Kidney (tissue), 14 donors: ENCODE measurements around the gene COPS7A. TPM values are rescaled to one million over a fixed set of nuclear protein-coding genes. Genes with fewer than 3 reads are reported as not detected.

Experiments
- DNase-seq, 5 donors: peaks; one replicate each; pipeline ENCODE4 v3.0.0-alpha.2; 2013 to 2020
- FAIRE-seq: peaks from 2 replicates; lab custom pipeline; 2012; peaks lifted over from hg19 to GRCh38; lab: Jason Lieb, UNC
- H3K27ac ChIP-seq, 2 donors: one replicate each; pipeline ENCODE4 v1.7.0; 2013; ENCODE audit warnings: low read depth in 2 of 2, low read length in 2 of 2, inconsistent platforms in 1 of 2
- H3K27me3 ChIP-seq: one replicate; pipeline ENCODE4 v1.7.1; 2013; ENCODE audit warnings: low read length, inconsistent platforms; ENCODE audit not compliant: control insufficient read depth, insufficient read depth
- H3K36me3 ChIP-seq, 3 donors: one replicate each; pipeline versions ENCODE4 v1.7.0 to v1.7.1; 2013; ENCODE audit warnings: low read length in 3 of 3, control low read depth in 1 of 3, inconsistent platforms in 1 of 3; ENCODE audit not compliant: insufficient read depth in 3 of 3, control insufficient read depth in 2 of 3
- H3K4me1 ChIP-seq, 3 donors: one replicate each; pipeline versions ENCODE4 v1.7.0 to v1.7.1; 2013; ENCODE audit warnings: low read length in 3 of 3, inconsistent platforms in 1 of 3, low read depth in 1 of 3; ENCODE audit not compliant: control insufficient read depth in 2 of 3, insufficient read depth in 2 of 3
- H3K4me3 ChIP-seq, 3 donors: one replicate each; pipeline versions ENCODE4 v1.7.0 to v1.8.1; 2013; ENCODE audit warnings: low read length in 3 of 3, control low read depth in 1 of 3, inconsistent platforms in 1 of 3
- H3K9ac ChIP-seq, 3 donors: one replicate each; pipeline versions ENCODE4 v1.7.0 to v1.7.1; 2013; ENCODE audit warnings: low read length in 3 of 3, control low read depth in 1 of 3, inconsistent platforms in 1 of 3
- H3K9me3 ChIP-seq, 3 donors: one replicate each; pipeline versions ENCODE4 v1.7.0 to v1.7.1; 2013; ENCODE audit warnings: low read length in 3 of 3, control low read depth in 1 of 3, inconsistent platforms in 1 of 3; ENCODE audit not compliant: control insufficient read depth in 2 of 3, insufficient read depth in 1 of 3
- intact Hi-C: fragments of 100-400 bp; cut with DNase I; formaldehyde crosslinking; loops from one replicate; pipeline ENCODE4 v1.11.1; 2022
- polyA plus RNA-seq: library from polyadenylated mRNA; stranded (reverse); fragments of 350-450 nt; fragmentation: Illumina TruSeq; extraction: RNeasy Lipid Tissue Mini Kit (QIAGEN cat#74804); gene quantifications from one replicate; pipeline ENCODE4 v1.2.3, GENCODE V29; 2014; ENCODE audit warnings: low read depth, low replicate concordance; ENCODE audit not compliant: insufficient read depth
- total RNA-seq: library from RNA; stranded (reverse); fragmentation: NEBNext Ultra II Directional; extraction: Animal tissue kit (Norgen Biotek cat#: 25700); gene quantifications from one replicate; pipeline ENCODE4 v1.2.1, GENCODE V29; 2021
- TF ChIP-seq, protein P1 (sequence below): IDR thresholded peaks from 3 replicates; pipeline ENCODE4 v1.5.1; 2012; ENCODE audit warnings: mild to moderate bottlenecking, moderate library complexity, borderline replicate concordance; ENCODE audit not compliant: insufficient read depth; ENCODE audit errors: extremely low read depth
- donor health status: control.
- donor health status: control.
- donor health status: control.
- donor health status: control.
- donor health status: control.
- donor health status: DM: yes; HTN: yes; CAD: no.
- donor health status: Normal renal cell carcinoma (clear cell type).

The COPS7A gene
- total and polyA plus RNA-seq, 2 donors from 2014 or later: 71.9 to 94.1 TPM

DNA sequence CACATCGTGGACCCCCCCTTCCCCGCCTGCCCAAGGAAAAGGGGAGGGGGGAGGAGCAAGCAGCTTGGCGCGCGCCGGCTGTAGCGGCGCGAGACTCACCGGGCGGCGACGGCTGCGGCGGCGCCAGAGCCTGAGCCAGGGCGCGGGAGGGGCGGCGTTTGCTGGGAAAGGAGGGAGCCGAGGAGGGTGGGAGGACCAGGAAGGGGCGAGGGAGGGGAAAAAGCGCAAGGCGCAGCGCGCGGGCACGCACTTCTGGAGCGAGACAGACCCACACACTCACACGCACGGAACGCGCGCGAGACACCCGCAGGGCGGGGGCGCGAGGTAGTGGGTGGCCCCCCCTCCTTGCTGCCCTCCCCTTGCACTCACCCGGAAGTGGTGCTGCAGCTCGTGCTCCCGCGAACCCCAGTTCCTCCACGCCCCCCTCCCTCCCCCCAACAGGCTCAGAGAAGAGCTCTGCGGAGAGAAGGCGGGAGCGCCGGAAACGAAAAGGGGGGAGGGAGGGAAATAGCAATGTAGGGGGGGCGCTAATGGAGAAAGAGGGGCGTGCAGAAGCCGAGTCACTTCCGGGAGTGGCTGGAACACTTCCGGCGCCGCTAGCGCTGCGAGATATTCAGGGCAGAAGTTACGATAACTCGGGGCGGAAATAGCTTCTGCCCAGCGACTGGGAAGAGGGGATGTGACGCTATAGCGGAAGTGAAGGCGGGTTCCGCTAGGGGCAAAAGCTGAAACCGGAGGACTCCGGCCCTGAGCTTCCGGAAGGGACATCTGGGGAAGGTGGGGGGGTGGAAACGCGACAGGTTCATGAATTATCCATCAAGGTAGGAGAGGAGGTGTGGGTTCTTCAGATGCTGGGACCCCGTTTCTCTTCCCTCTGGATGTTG, 34.6 kb upstream of the COPS7A start, which contains the start of gene ZNF384:
ZNF384 (minus strand) TSS at position 377 of the 884 bp plus-strand sequence. CDS start 9,855 bp downstream, outside the sequence.
- FAIRE-seq: peak; percentile 98
- intact Hi-C loops: no loop called here

DNA sequence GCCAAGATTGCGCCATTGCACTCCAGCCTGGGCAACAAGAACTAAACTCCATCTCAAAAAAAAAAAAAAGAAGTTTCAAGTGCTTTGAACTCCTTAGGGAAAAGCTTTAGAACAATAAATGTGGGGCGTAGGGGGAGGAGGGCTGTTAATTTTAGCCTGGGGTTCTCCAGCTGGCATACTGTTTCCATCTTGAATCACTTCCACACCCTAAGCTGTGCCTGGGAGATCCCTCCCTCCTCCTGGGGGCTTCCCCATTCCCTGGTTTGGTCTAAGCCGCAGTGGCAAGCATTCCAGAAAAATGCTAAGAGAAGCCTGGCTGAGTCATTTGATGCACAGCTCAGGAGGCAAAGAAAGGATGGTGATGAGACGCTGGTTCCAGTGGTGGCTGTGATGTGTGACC, 32.4 kb upstream of the COPS7A start:
- Histone ChIP-seq H3K4me1 (peaks cover 0 to 15% (median 14%) of the 10 kb centered on the region in 3 donors), H3K27ac (no peak overlapping the region), H3K27me3 (no peaks in the 10 kb centered on the region), H3K9me3 (no peaks in the 10 kb centered on the region), H3K36me3 (no peaks in the 10 kb centered on the region), H3K4me3 (no peak overlapping the region), H3K9ac (no peak overlapping the region)
- TF ChIP-seq, protein P1, sequence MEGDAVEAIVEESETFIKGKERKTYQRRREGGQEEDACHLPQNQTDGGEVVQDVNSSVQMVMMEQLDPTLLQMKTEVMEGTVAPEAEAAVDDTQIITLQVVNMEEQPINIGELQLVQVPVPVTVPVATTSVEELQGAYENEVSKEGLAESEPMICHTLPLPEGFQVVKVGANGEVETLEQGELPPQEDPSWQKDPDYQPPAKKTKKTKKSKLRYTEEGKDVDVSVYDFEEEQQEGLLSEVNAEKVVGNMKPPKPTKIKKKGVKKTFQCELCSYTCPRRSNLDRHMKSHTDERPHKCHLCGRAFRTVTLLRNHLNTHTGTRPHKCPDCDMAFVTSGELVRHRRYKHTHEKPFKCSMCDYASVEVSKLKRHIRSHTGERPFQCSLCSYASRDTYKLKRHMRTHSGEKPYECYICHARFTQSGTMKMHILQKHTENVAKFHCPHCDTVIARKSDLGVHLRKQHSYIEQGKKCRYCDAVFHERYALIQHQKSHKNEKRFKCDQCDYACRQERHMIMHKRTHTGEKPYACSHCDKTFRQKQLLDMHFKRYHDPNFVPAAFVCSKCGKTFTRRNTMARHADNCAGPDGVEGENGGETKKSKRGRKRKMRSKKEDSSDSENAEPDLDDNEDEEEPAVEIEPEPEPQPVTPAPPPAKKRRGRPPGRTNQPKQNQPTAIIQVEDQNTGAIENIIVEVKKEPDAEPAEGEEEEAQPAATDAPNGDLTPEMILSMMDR: no peak
- FAIRE-seq: no peak
- DNase-seq: no peak
- intact Hi-C loops: no loop called here

More for the DNA sequence above, 34.6 kb upstream of the COPS7A start, which contains the start of gene ZNF384:
- no peaks in the 10 kb centered on the region for H3K36me3 ChIP-seq
- peak within 1 kb of the TSS; percentile 89 to 98 (median 96) for H3K4me3 ChIP-seq
- H3K9me3 ChIP-seq: no peaks in the 10 kb centered on the region
- H3K4me1 ChIP-seq: peaks cover 0 to 18% (median 14%) of the 10 kb centered on the region in 3 donors
- H3K9ac ChIP-seq: peak within 1 kb of the TSS; percentile 85 to 91 (median 89)
- DNase-seq: peak; percentile 99 to 100 (median 99)
- TF ChIP-seq, protein P1: peak; percentile 16
- H3K27me3 ChIP-seq: no peaks in the 10 kb centered on the region
- H3K27ac ChIP-seq: peak within 1 kb of the TSS; percentile 97 to 98

DNA sequence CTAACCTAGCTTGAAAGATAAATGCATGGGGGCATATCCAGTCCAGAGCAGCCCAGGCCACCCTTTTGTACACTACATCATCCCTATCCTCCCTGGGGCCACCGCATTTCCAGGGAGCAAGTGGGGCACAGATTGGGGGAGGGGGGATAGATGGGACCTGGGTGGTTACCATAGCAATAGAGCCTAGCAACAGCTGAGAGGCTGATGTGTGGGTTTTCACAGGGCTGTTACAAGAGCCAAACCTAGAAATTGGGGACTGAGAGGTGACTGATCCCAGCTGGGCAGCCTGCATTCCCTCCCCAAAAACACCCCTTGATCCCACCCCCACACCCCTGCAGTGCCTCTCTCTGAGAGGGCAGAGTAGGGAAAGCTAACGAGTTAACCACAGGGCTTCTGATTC, 31.0 kb upstream of the COPS7A start:
- Histone ChIP-seq H3K9ac (no peak overlapping the region), H3K36me3 (no peaks in the 10 kb centered on the region), H3K4me3 (no peak overlapping the region), H3K9me3 (no peaks in the 10 kb centered on the region), H3K4me1 (peaks cover 0 to 7% (median 6%) of the 10 kb centered on the region in 3 donors), H3K27me3 (no peaks in the 10 kb centered on the region), H3K27ac (no peak overlapping the region)
- intact Hi-C loops: no loop called here
- DNase-seq: no peak
- no peak for FAIRE-seq
- TF ChIP-seq, protein P1: no peak
